Measurements from ENCODE around the gene PWWP2B.

GRCh38 chr10:132403511-132404168 lies 6.6 kb downstream of the PWWP2B start:
- no peak for TF ChIP-seq SREBF2 (CRISPR knock-in tag; IDR thresholded peaks at IDR 0.05)
- TF ChIP-seq SETDB1 (IDR thresholded peaks at IDR 0.05; ENCODE audit: low read length), result no peak
- no peak for TF ChIP-seq HCFC1 (IDR thresholded peaks at IDR 0.05; ENCODE audit: low read depth, low read length)
- no peak for TF ChIP-seq ZNF224 (CRISPR knock-in tag; IDR thresholded peaks at IDR 0.05)
- no peak for TF ChIP-seq BRD4 (IDR thresholded peaks at IDR 0.05)
- TF ChIP-seq TEAD4 (IDR thresholded peaks at IDR 0.05; ENCODE audit: low read length), result no peak
- no peak for TF ChIP-seq TEAD4 (CRISPR knock-in tag; IDR thresholded peaks at IDR 0.05; ENCODE audit: borderline replicate concordance)
- no peak for TF ChIP-seq FOXA1 (IDR thresholded peaks at IDR 0.05; ENCODE audit: borderline replicate concordance)
- TF ChIP-seq ZNF354B (CRISPR knock-in tag; IDR thresholded peaks at IDR 0.05), result no peak
- TF ChIP-seq ZNF57 (CRISPR knock-in tag; IDR thresholded peaks at IDR 0.05), result no peak

Data from K562 (cell line).